Endothelial cell of umbilical vein (primary cell): ENCODE measurements around the gene LRP10. TPM values are rescaled to one million over a fixed set of nuclear protein-coding genes. Genes with fewer than 3 reads are reported as not detected.

Experiments used
- BruUV-seq: library from RNA; stranded (reverse); fragments of 400-500 nt; replicated peaks from 2 replicates; lab custom pipeline; 2021; lab: Mats Ljungman, UMichigan
- CTCF ChIA-PET: fragments of 300-600, 350-600 bp; sonication (Branson Sonifier 250); formaldehyde crosslinking; loops from one replicate; lab custom pipeline; 2021; ENCODE audit warnings: antibody characterized with exemption, inconsistent platforms; lab: Charles Lee
- POLR2A ChIA-PET: fragments of 300-600, 350-600 bp; sonication (Branson Sonifier 250); formaldehyde crosslinking; loops from one replicate; lab custom pipeline; 2021; ENCODE audit warnings: antibody characterized with exemption, inconsistent platforms; lab: Charles Lee
- DNase-seq: peaks from one replicate; pipeline ENCODE4 v3.0.0-alpha.2; 2011; ENCODE audit warnings: low read depth, low spot score
- FAIRE-seq: peaks from 2 replicates; lab custom pipeline; 2011; peaks lifted over from hg19 to GRCh38; lab: Jason Lieb, UNC
- H2AFZ ChIP-seq: 2 replicates; pipeline ENCODE4 v1.6.0; 2012; ENCODE audit warnings: low read depth, low read length, control low read depth, inconsistent platforms
- H3K27ac ChIP-seq: 2 replicates; pipeline ENCODE4 v1.5.1; 2011; ENCODE audit warnings: low read depth, mild to moderate bottlenecking, control low read depth, low read length, moderate library complexity; ENCODE audit not compliant: insufficient read depth
- H3K27me3 ChIP-seq, 2 experiments: 2 replicates each; pipeline versions ENCODE4 v1.6.0 to v1.6.1; 2011; ENCODE audit warnings: low read length in 2 of 2, mixed read lengths in 1 of 2; ENCODE audit not compliant: control insufficient read depth in 2 of 2, insufficient read depth in 2 of 2
- H3K36me3 ChIP-seq, 2 experiments: 2 replicates in 1 of 2; 3 replicates in 1 of 2; pipeline ENCODE4 v1.5.1; 2011; ENCODE audit warnings: low read length in 2 of 2, mild to moderate bottlenecking in 1 of 2, moderate library complexity in 1 of 2; ENCODE audit not compliant: control insufficient read depth in 2 of 2, insufficient read depth in 2 of 2; ENCODE audit errors: extremely low read depth in 1 of 2
- H3K4me1 ChIP-seq: 3 replicates; pipeline ENCODE4 v1.5.1; 2011; ENCODE audit warnings: mild to moderate bottlenecking, low read length; ENCODE audit not compliant: control insufficient read depth, insufficient read depth; ENCODE audit errors: extremely low read depth
- H3K4me2 ChIP-seq: 2 replicates; pipeline ENCODE4 v1.6.1; 2011; ENCODE audit warnings: low read length, control low read depth, mixed read lengths; ENCODE audit not compliant: insufficient read depth
- H3K4me3 ChIP-seq, 3 experiments: fragments of 200-600 bp in 1 of 3; sonication (generic), shearing (Covaris generic) in 1 of 3; replicated peaks in 1 of 3; 2 replicates each; pipeline ENCODE4 v1.5.1; 2011 to 2016; ENCODE audit warnings: control low read depth in 3 of 3, low read length in 3 of 3, mild to moderate bottlenecking in 2 of 3, inconsistent platforms in 1 of 3, low read depth in 1 of 3, moderate library complexity in 1 of 3; ENCODE audit not compliant: insufficient read depth in 1 of 3
- H3K79me2 ChIP-seq: 2 replicates; pipeline ENCODE4 v1.6.0; 2012; ENCODE audit warnings: low read length, inconsistent platforms; ENCODE audit not compliant: control insufficient read depth, insufficient read depth
- H3K9ac ChIP-seq: replicated peaks from 2 replicates; pipeline ENCODE3; 2011; ENCODE audit warnings: low read length, control low read depth; ENCODE audit not compliant: insufficient read depth; ENCODE audit errors: extremely low read depth
- H3K9me1 ChIP-seq: replicated peaks from 3 replicates; pipeline ENCODE4 v1.6.0; 2011; ENCODE audit warnings: mild to moderate bottlenecking, low read length; ENCODE audit not compliant: control insufficient read depth, insufficient read depth; ENCODE audit errors: extremely low read depth
- H3K9me3 ChIP-seq: replicated peaks from 2 replicates; pipeline ENCODE4 v1.5.1; 2012; ENCODE audit warnings: low read length, inconsistent platforms; ENCODE audit not compliant: control insufficient read depth, insufficient read depth
- H4K20me1 ChIP-seq: replicated peaks from 2 replicates; pipeline ENCODE3; 2011; ENCODE audit warnings: mild to moderate bottlenecking, low read length; ENCODE audit not compliant: control insufficient read depth, insufficient read depth; ENCODE audit errors: extremely low read depth
- GATA2 ChIP-seq: IDR thresholded peaks from 2 replicates; pipeline ENCODE4 v1.7.0; 2011; ENCODE audit warnings: low read depth, mild to moderate bottlenecking, moderate library complexity, mixed read lengths, low read length; ENCODE audit not compliant: insufficient read length, insufficient read depth
- JUN ChIP-seq: IDR thresholded peaks from 2 replicates; pipeline ENCODE4 v1.6.1; 2011; ENCODE audit warnings: borderline replicate concordance, low read depth; ENCODE audit not compliant: insufficient read length, insufficient read depth
- MAX ChIP-seq: IDR thresholded peaks from 2 replicates; pipeline ENCODE4 v1.6.1; 2011; ENCODE audit not compliant: insufficient read depth, insufficient read length
- POLR2A ChIP-seq: IDR thresholded peaks from 2 replicates; pipeline ENCODE4 v1.6.1; 2012; ENCODE audit warnings: low read depth, mild to moderate bottlenecking, control low read depth, low read length
- POLR2AphosphoS5 ChIP-seq: IDR thresholded peaks from 2 replicates; pipeline ENCODE4 v1.6.1; 2012; ENCODE audit warnings: low read depth, mild to moderate bottlenecking, control low read depth, low read length, moderate library complexity; ENCODE audit not compliant: insufficient read depth
- dilution Hi-C: fragments of 300-500 bp; cut with MboI; formaldehyde crosslinking; loops from one replicate; pipeline ENCODE4 v1.15.0; 2019; ENCODE audit warnings: low sequenced_read_pairs; ENCODE audit not compliant: extremely low pct_ligation_motif_present
- intact Hi-C: fragments of 100-400 bp; cut with micrococcal nuclease; formaldehyde crosslinking; loops from one replicate; pipeline ENCODE4 v1.10.0; 2022
- polyA plus RNA-seq, 4 experiments: library from polyadenylated mRNA; depleted of rRNA in 3 of 4; stranded (reverse) in 3 of 4; unstranded in 1 of 4; fragments of >200 nt; gene quantifications; 2 replicates each; pipeline versions ENCODE4 v1.2.1 to v1.2.3, GENCODE V29; 2011 to 2012; ENCODE audit warnings: missing spikeins in 1 of 4
- total RNA-seq: library from RNA; stranded (reverse); gene quantifications from 2 replicates; pipeline ENCODE4 v1.2.3, GENCODE V29; 2021

LRP10 gene
- total and polyA plus RNA-seq, 2 donors (not counting 3 experiments of a cell fraction or from before 2014, with no cell fraction given): 123 to 157 TPM

GRCh38 chr14:22849212-22849819, 22.2 kb upstream of the LRP10 start:
- no peaks in the 10 kb centered on the region for H3K9me1 ChIP-seq
- TF ChIP-seq GATA2 (no peak), POLR2A (no peak), JUN (no peak), POLR2AphosphoS5 (peak; percentile 27), MAX (no peak)
- peaks cover 21% of the 10 kb centered on the region for H3K79me2 ChIP-seq
- no peak for FAIRE-seq
- intact Hi-C loops (no loop called here), dilution Hi-C loops (no loop called here)
- H3K9ac ChIP-seq: no peak overlapping the region
- no TSS peak for BruUV-seq
- H3K9me3 ChIP-seq: no peaks in the 10 kb centered on the region
- H2AFZ ChIP-seq: no peak overlapping the region
- peak overlapping the region; percentile 90 for H3K27ac ChIP-seq
- no peaks in the 10 kb centered on the region for H3K27me3 ChIP-seq
- peaks cover 18 to 25% of the 10 kb centered on the region in 2 experiments for H3K36me3 ChIP-seq
- H3K4me2 ChIP-seq: no peak overlapping the region
- peaks cover 75% of the 10 kb centered on the region for H3K4me1 ChIP-seq
- DNase-seq: no peak
- no peaks in the 10 kb centered on the region for H4K20me1 ChIP-seq
- CTCF ChIA-PET: interaction anchor here (0.8 to 10.2 kb wide), 12 partner anchors 14 to 292 kb away, joined by 3 to 313 read pairs (median 4); partner anchors contain the start of genes MMP14, MRPL52 and PRMT5
- no peak overlapping the region for H3K4me3 ChIP-seq
- POLR2A ChIA-PET: interaction anchor here (1.7 kb wide), 1 partner anchor 11 kb away, joined by 7 read pairs; no protein-coding TSS in a partner anchor
